Ureter (tissue), 1 donor: ENCODE measurements around the gene SLC38A2. TPM values are rescaled to one million over a fixed set of nuclear protein-coding genes. Genes with fewer than 3 reads are reported as not detected.
"Not testable (repeated sequence)": the region's sequence is repeated elsewhere in the genome, so short reads cannot be mapped to it uniquely, and the experiment has no call there.

Experiments
- DNase-seq: peaks from one replicate; pipeline ENCODE4 v3.0.0-alpha.2; 2020; ENCODE audit warnings: low spot score
- total RNA-seq: library from RNA; stranded (reverse); gene quantifications from one replicate; pipeline ENCODE4 v1.2.4, GENCODE V29; 2023
- donor health status: DM: yes; HTN: yes; CAD: no.

Gene SLC38A2
- total RNA-seq, 1 donor from 2014 or later = 292 TPM

DNA sequence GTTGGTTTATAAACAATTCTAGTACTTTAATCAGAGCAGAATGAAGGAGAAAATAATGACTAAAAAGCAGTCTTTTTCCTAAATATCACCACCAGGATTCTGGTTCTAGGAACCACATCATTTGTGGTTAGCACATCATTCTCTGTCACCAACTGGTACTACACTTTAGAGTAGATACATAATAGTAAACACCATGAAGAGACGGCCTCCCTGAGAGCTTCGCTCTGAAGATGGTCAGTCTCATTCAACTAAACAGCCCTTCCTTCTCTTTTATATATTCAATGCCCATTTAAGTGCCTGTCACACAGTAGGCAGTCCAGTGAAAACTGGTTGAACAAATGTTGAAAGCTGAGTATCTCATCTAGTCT is 10.9 kb downstream of the SLC38A2 start:
- DNase-seq = no peak

DNA sequence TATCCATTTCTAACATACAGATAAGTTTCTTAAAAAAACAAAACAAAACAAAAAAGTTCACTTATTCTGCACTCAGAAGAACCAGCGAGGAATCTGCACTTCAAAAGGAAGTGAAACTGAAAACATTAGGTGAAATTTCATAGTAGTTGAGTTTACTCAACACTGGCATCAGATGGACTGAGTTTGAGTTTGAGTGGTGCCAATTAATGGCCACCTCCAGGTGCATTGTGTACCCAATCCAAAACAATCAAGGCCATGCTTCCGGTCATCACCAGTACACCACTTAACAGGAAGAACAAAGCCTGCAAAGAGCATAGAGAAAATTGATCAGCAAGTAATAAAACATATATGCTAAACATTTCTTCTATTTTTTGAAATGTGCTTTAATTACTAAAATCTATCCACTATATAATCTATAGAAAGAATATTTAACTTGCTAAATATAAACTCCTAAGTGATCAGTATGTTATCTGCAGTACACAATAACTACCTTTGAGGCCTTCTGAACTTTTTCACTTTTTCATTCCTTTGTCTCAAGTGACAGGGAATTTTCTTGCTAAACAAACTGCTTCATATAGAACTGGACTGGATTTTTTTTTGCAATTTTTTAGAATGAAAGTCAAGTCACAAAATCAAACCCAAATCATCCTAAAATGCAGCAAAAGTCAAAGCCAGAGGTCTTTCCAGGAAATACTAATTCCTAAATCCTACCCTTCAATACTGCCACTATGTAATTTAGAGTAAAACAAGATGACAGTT is 11.5 kb downstream of the SLC38A2 start:
- DNase-seq = no peak

DNA sequence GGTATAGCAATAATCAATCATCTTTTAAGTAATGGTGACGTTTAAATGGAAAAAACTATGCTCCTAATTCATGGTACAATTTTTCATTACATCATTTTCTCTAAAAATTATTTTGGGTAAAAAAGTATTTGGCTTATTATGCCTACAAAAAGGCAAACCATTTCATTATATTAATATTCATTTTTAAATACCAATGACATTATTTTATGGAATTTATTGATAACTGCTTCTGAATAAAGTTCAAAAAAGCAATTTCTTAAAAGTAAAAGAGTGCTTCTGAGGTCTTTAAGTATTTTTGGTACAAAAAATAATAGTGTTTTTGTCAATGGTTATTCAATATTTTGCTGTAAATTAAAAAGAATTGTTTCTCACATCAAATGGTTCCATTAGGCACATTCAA is 12.2 kb downstream of the SLC38A2 start:
- DNase-seq = no peak

DNA sequence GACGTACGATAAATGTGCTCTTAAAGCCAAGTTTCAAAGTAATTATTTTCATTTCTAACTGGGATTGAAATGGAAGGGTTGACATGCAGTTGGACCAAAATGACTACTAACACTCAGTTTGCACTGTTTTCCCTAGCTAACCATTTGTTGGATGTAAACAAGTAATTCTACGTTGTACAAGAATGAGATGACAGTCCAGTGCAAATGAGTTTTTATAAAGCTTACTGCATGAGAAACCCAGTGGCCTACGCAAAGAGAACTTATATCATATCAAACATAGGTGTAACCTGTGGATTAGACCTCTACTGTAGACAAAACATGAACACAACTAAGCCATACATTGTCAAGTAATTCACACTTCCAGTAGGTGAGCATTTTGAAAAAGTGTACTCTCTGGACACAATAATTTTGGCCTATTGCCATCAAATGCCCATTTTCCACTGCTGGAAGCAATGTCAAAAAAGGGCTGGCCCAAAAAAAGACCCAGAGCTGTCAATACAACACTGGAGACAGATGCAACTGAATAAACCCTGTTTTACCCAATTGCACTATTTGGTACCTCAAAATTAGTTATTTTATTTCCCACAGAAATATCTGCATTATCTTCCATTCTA is 12.8 kb downstream of the SLC38A2 start:
- no peak for DNase-seq

DNA sequence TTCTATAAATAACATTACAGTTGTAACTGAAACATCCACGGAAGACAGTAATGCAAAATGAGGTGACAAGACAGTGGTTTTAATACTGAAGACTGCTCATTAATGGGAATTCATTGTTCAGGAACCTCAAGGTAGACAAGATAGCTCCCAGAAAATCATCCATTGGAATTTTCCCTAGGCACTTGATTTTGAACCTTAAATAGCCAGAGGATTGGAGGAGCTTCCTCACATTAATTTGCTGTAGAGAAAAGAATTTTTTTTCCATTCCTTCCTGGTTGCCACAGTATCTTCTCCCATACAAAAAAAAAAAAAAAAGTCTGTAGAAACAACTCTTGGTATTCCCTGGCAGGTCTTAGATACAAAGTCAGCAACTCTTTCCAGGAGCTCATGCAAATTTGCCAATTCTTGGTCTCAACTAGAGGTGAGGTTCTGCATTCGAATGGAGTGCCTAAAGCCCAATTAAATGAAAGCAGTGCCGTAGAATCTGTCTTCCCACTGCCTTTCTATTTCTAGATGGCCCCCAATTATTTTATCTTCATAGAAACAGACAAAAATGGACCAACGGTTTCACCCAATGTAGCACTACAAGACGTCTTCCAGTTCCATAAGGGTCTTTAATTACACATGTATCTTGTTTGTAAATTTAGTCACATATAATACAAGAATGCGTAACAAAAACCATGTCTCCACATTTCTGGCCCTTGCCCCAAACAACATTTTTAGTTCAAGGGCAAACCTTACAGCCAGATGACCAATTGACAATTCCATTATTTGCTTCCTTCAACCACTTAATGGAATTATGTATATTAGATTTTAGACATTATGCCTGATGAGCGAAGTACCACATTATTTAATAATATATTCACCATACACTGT is 13.5 kb downstream of the SLC38A2 start:
- DNase-seq = no peak

DNA sequence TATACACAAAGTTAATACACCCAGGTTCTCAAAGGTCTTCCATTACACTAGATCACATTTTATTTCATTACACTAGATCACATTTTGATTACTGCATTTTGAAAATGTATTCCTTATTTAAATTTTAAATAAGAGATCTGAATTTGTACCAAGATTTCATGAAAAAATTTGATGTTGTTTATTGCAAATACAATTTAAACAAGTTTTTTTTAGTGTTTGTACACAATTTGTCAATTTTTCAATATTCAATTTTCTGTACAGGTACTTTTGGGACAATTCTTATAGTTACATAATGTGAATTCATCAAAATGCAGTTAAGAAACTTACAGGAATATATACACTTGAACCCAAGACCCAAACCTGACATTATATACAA is 14.3 kb downstream of the SLC38A2 start:
- no peak for DNase-seq

DNA sequence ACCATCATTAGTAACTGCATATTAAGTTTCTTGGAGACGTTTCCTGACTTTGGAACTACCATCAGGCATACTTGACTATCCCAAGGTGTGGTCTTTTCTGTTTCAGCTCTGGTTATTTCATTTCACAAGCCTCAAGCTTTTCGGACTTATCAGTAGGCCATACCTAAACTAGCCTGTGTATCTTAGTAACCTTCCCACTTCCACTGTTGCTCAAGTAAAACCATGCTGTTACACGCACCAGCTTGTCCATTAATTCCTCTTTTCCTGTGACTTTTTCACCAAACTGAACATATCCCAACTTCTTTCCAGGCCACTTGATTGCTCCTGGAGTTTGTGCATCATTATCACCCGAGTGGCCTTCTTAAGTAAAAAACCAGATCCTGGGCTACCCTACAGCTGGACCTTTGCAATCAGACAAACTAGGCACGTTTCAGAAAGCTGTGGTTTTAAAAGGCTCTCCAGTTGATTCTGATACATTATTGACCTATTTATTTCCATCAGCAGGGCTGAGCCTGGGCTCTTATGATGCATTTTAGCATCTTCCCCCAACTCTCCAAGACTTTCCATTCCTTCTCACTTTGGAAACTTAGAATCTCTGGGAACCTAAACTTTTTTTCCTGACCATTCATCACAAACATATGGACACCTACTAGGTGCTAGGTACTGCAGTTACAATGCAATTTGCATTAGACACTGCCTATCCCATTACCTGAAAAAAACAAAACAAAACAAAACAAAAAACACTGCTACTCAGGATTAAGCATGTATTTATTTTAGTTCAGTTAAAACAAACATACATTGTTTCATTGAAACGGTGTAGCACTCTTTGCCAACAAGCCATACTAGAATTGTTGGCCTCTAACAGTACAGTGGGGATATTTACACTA is 14.9 kb downstream of the SLC38A2 start:
- no peak for DNase-seq

DNA sequence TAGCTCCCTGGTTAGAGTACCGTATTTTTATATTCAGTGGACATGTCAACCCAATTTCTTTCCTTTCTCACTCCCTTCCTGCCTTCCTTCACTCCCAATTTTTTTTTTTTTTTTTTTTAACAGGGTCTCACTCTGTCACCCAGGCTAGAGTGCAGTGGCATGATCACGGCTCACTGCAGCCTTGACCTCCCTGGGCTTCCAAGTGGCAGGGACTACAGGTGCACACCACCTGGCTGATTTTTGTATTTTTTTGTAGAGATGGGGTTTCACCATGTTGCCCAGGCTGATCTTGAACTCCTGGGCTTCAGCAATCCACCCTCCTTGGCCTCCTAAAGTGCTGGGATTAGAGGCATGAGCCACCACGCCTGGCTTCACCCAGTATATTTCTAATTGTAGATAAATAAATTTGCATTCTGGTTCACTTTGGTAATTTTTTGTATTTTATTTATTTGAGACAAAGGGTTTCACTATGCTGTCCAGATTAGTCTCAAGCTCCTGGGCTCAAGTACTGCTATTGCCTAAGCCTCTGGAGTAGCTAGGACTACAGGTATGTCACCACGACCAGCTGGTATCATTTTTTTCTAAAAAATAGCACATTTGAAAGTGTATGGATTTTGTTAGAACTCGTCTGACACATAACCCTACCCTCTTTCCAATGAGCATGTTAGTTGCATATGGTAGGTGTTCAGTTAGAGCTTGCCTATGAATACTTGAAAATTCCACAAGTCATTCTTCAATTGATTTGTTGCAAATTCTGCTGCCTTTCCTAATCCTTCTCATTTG is 15.7 kb downstream of the SLC38A2 start:
- DNase-seq = no peak

DNA sequence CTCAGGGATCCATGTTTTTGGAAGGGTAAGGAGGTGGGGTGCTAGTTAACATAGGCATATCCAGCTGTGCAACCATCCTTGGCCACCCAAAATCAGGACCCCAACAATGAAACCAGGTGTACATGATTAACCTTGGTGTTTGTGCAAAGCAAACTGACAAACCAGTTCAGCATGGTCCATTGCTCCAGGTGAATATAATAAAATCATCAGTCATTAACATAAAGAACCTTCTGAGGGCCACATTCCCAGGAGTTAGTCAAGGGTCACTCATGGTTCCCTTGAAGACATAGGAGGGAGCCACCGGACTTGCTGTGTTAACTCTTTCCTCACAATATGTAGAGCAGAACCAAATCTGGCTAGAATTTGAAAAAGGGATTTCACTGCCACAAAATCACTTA is 17.8 kb downstream of the SLC38A2 start:
- no peak for DNase-seq

DNA sequence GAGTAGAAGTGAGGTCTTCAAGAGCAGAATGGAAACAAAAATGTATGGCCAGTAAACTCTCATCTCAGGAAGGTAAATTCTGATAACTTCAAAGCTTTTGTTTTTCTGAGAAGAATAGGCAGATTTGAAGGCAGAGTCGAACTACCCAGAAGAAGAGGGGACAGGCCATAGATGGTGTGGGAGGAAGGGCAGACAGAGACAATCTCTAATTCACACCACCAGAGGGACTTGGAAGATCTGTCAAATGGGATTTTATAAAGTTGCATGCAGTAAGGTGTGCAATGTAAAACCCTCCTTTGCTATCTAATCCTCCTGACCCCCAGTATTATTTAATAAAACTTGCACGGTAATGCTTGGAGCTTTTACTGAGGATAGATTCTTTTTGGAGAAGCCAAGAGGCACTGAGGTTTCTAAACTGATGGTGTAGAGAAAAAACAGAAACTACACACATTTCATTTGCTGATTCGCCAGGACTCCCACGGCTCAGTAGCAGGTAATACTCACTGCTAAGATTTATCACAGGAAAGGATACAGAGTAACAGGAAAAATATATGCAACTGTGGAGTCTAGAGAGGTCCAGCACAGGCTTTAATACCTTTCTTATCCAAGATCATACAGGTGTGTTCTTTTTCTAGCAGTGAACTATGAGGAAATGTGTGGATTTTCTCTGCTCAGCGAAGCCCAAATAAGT is 18.3 kb downstream of the SLC38A2 start:
- no peak for DNase-seq

DNA sequence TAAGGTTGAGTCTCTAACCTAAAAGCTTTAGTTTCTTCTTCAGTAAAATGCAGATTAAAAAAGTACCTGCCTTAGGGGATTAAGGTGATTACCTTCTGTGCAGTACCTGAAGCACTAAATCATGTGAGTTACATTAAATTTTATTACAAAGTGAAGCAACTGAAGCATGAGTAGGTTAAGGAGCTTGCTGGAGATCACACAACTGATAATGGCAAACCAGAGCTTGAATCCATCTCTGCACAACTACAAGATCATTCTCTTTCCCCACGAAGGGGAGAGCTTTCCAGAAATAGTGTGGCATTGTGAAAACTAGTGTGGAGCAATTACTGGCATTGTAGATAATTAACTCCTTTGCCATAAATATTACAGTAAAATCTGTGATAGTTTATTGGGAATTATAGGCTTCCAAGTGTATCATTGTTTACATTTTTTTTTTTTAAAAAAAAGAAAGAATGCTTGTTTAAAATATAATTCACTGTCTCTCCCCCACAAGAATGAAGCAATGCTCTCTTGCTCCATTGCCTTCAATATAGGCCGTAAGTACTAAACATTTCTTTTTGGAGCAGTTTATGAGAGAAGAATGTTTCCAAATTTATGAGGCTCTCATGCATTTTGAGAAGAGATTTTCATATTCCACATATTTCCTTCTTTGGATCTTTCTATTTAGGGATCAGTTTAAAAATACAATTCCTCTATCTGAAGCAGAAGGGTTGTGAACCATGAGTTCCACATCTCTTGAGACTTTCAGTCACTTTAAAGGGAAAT is 20.5 kb downstream of the SLC38A2 start:
- DNase-seq = no peak

DNA sequence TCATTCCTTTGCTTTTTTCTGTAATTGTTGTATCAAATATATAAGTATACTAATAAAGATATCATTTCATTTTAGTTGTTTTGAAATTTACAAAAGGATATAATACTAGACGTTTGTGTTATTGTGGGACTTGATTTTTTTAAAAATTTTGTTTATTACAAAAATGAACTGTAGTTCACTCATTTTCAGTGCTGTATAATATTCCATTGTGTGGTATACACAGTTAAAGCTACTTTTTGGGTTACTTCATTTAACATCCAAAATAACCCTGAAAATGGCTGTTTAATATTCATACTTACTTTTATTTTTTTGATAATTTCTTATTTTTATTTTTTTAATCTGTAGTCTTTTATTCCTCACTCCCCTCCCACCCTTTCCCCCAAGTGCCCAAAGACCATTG is 21.4 kb downstream of the SLC38A2 start:
- DNase-seq = no peak

DNA sequence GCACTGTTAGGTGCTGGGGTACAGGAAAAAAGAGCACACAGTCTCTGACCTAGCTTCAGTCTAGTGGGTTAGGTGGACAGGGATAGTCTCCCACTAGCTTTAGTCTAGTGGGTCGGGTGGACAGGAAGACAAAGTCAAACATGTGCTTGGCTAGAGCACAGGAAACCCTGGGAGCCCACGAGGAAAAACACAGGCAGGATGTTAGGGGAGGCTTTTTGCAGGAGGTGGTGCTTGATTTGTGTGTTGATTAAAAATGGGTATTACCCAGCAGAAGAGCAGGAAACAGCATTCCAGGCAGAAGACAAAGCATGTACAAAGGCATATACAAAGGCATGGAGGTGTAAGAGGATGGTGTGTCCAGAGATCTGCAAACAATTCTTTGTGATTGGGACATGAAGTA is 23.3 kb downstream of the SLC38A2 start:
- no peak for DNase-seq

DNA sequence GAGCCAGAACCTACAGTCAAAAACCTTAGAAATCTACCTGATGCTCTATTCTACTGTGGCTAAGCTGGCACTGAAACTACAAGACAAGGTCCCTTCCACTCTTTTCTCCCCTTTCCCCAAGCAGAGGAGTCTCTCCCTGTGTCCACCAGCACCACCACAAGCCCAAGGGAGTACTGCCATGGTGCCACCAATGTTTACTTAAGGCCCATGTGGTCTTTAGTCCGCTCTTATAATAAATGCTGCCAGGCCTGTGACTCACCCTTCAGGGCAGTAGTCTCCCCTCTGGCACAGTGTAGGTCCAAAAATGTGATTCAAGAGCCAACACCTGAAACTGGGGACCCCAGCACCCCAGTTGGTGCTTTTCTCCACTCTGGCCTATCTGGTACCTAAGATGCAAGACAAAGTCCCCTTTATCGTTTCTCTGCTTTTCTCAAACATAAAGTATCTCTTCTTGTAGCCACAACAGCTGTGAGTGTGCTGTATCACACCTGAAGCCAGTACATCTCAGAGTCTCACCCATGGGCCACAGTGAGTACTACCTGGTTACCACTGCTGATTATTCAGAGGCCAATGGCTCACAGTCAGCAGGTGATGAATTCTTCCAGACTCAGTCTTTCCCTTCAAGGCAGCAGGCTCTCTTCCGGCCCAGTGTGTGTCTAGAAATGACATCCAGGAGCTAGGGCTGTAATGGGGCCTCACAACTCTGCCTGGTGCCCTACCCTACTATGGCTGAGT is 29.3 kb downstream of the SLC38A2 start:
- DNase-seq = no peak

DNA sequence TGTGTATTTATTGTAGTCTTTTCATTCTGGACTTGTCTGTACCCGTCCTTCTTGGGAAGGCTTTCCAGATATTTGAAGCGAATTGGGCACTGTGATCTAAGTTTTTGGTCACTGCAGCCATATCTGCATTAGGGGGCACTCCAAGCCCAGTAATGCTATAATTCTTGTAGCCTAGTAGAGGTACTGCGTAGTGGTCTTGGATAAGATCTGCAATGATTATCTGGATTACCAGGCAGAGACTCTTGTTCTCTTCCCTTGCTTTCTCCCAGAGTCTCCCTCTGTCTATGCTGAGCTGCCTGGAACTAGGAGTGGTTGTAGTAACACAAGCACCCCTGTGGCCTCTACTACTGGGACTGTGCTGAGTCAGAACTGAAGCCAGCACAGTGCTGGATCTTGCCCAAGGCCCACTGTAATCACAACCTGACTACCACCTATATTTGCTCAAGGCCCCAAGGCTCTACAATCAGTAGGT is 30.0 kb downstream of the SLC38A2 start:
- no peak for DNase-seq

DNA sequence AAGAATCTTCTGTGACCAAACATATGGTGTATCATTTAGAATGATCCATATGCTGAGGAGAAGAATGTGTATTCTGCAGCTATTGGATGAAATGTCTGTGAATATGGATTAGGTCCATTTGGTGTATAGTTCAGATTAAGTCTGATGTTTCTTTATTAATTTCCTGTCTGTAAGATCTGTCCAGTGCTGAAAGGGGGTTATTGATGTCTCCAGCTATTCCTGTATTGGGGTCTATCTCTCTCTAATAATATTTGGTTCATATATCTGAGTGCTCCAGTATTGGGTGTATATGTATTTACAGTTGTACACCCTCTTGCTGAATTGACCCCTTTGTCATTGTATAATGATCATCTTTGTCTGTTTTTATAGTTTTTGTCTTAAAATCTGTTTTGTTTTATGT is 33.5 kb downstream of the SLC38A2 start:
- DNase-seq = no peak

DNA sequence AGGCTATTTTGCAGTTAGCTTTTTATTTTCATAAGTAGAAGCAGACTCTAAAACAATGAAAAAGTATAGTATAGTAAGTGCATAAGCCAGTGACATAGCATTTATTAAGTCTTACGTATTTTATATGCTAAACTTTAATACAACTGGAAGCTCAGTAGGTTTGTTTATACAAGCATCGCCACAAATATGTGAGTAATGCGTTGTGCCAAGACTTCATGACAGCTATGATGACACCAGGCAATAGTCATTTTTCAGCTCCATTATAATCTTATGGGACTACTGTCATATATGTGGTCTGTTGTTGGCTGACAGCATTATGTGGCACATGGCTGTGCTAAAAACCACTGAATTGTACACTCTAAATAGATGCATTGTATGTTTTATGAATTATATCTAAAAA is 40.3 kb downstream of the SLC38A2 start:
- DNase-seq = no peak

DNA sequence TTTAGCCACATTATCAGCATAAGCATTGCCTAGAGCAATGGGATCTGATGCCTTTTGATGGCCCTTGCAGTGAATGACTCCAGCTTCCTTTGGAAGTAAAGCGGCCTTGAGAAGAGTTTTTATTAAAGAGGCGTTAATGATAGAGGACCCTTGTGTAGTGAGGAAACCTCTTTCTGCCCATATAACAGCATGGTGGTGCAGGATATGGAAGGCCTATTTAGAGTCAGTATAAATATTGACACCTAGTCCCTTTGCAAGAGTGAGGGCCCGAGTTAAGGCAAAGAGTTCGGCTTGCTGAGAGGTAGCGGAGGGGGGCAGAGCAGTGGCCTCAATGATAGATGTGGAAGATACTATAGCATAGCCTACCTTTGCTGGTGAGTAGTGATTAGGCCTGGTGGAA is 47.5 kb downstream of the SLC38A2 start:
- DNase-seq = not testable (repeated sequence)

DNA sequence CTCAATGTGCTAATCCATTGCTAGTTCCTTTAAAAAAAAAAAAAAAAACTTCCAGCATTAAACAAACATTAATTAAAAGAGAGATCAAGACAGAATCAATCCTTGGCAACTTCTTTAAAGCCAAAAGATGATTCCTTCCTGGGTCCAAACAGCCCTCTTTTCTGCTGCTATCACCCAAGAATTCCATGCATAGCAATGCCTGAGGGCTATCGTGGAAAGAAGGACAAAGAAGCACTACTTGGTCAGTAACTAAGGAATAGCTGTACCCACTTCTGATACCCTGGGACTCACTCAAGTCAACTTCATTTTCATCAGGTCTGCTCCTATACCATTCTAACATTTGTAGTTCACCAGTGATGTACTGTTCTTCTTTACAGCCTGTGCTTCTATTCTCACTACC is 51.8 kb downstream of the SLC38A2 start:
- DNase-seq = no peak
